ENCODE results near the gene LAMA1. TPM values are rescaled to one million over a fixed set of nuclear protein-coding genes. Genes with fewer than 3 reads are reported as not detected.

Gene LAMA1
- polyA plus RNA-seq, 1 donor from 2014 or later: 10.3 TPM

- TF ChIP-seq EZH2 (IDR thresholded peaks at IDR 0.05; ENCODE audit: borderline replicate concordance, insufficient read depth, low read length, poor library complexity, severe bottlenecking) (no peak), CTCF (IDR thresholded peaks at IDR 0.05; ENCODE audit: poor library complexity, severe bottlenecking) (no peak), MXI1 (conservative IDR thresholded peaks at IDR 0.05; ENCODE audit: poor library complexity, severe bottlenecking) (no peak), TAF1 (IDR thresholded peaks at IDR 0.05; ENCODE audit: low read depth) (no peak), SMC3 (conservative IDR thresholded peaks at IDR 0.05; ENCODE audit: poor library complexity) (no peak), POLR2AphosphoS5 (IDR thresholded peaks at IDR 0.05) (no peak), EP300 (conservative IDR thresholded peaks at IDR 0.05; ENCODE audit: poor library complexity, severe bottlenecking) (no peak), RAD21 (conservative IDR thresholded peaks at IDR 0.05) (no peak), REST (IDR thresholded peaks at IDR 0.05; ENCODE audit: borderline replicate concordance) (no peak)
- no peaks in the 10 kb centered on the region for H3K79me2 ChIP-seq (replicated peaks; ENCODE audit: insufficient read depth, low read length)
- no peaks in the 10 kb centered on the region for H3F3A ChIP-seq (ENCODE audit: insufficient read depth, low read length, poor library complexity, severe bottlenecking)
- H3K9ac ChIP-seq (ENCODE audit: low read length): no peak overlapping the region
- no peaks in the 10 kb centered on the region for H3K27me3 ChIP-seq (ENCODE audit: insufficient read depth, low read depth, low read length)
- no peak overlapping the region for H3K4me2 ChIP-seq (ENCODE audit: low read length)
- no peak overlapping the region for H3K27ac ChIP-seq (ENCODE audit: low read length)
- H3K4me3 ChIP-seq (ENCODE audit: low read length): no peak overlapping the region
- H4K20me1 ChIP-seq (ENCODE audit: insufficient read depth): no peaks in the 10 kb centered on the region
- H3K36me3 ChIP-seq (ENCODE audit: insufficient read depth, low read length): no peaks in the 10 kb centered on the region
- no peaks in the 10 kb centered on the region for H3K9me2 ChIP-seq (ENCODE audit: insufficient read depth, low read length)
- no peak overlapping the region for H2AFZ ChIP-seq (ENCODE audit: low read depth, low read length)
- H3K9me3 ChIP-seq (ENCODE audit: low read length): no peaks in the 10 kb centered on the region
These were observed 40.2 kb upstream of the LAMA1 start for GRCh38 chr18:7157760-7158159.

GRCh38 chr18:7155887-7156286 is 38.3 kb upstream of the LAMA1 start:
- Histone ChIP-seq H3K79me2 (replicated peaks; ENCODE audit: insufficient read depth, low read length) (no peaks in the 10 kb centered on the region), H2AFZ (ENCODE audit: low read depth, low read length) (no peak overlapping the region)
- TF ChIP-seq CTCF (IDR thresholded peaks at IDR 0.05; ENCODE audit: poor library complexity, severe bottlenecking): no peak

More at GRCh38 chr18:7155887-7156286, 38.3 kb upstream of the LAMA1 start:
- Histone ChIP-seq H4K20me1 (ENCODE audit: insufficient read depth) (no peaks in the 10 kb centered on the region), H3K9ac (ENCODE audit: low read length) (no peak overlapping the region), H3K4me3 (ENCODE audit: low read length) (no peak overlapping the region), H3K36me3 (ENCODE audit: insufficient read depth, low read length) (no peaks in the 10 kb centered on the region), H3K9me2 (ENCODE audit: insufficient read depth, low read length) (no peaks in the 10 kb centered on the region), H3F3A (ENCODE audit: insufficient read depth, low read length, poor library complexity, severe bottlenecking) (no peaks in the 10 kb centered on the region), H3K27ac (ENCODE audit: low read length) (no peak overlapping the region), H3K9me3 (ENCODE audit: low read length) (no peaks in the 10 kb centered on the region), H3K4me2 (ENCODE audit: low read length) (no peak overlapping the region), H3K27me3 (ENCODE audit: insufficient read depth, low read depth, low read length) (no peaks in the 10 kb centered on the region)

Data from neural cell (in vitro differentiated cells).